Activated CD4-positive, CD25-positive, alpha-beta regulatory T cell treated with anti-CD3 and anti-CD28 coated beads, Interleukin-2, amount 50 U/mL, for 16 hours (primary cell): ENCODE results near the gene MFSD12.
"Not testable (repeated sequence)": the region's sequence is repeated elsewhere in the genome, so short reads cannot be mapped to it uniquely, and the experiment has no call there.

Source experiments
- DNase-seq: peaks from one replicate; pipeline ENCODE4 v3.0.0-alpha.2; 2020; ENCODE audit warnings: low read depth, low spot score

The MFSD12 gene

GRCh38 chr19:3523361-3524077 lies 33.9 kb downstream of the MFSD12 start:
- no peak for DNase-seq

- no peak for DNase-seq
Observed at GRCh38 chr19:3522421-3523360, 34.7 kb downstream of the MFSD12 start.

- no peak for DNase-seq
Observed at GRCh38 chr19:3521104-3521445, 36.3 kb downstream of the MFSD12 start.

GRCh38 chr19:3520166-3521103 lies 37.0 kb downstream of the MFSD12 start:
- DNase-seq, result no peak

GRCh38 chr19:3519126-3519525 lies 38.3 kb downstream of the MFSD12 start:
- no peak for DNase-seq

- DNase-seq, result no peak
Observed at GRCh38 chr19:3518659-3519058, 38.7 kb downstream of the MFSD12 start.

GRCh38 chr19:3518255-3518654 lies 39.1 kb downstream of the MFSD12 start:
- no peak for DNase-seq

GRCh38 chr19:3517638-3518037 lies 39.7 kb downstream of the MFSD12 start:
- no peak for DNase-seq

GRCh38 chr19:3516675-3517207 lies 40.6 kb downstream of the MFSD12 start:
- no peak for DNase-seq

GRCh38 chr19:3515891-3516422 lies 41.4 kb downstream of the MFSD12 start:
- DNase-seq, result no peak

- no peak for DNase-seq
Observed at GRCh38 chr19:3514930-3515329, 42.5 kb downstream of the MFSD12 start.

GRCh38 chr19:3513229-3514140 lies 43.9 kb downstream of the MFSD12 start:
- no peak for DNase-seq

GRCh38 chr19:3512562-3513228 lies 44.7 kb downstream of the MFSD12 start:
- no peak for DNase-seq

- no peak for DNase-seq
Observed at GRCh38 chr19:3511506-3512251, 45.7 kb downstream of the MFSD12 start.

- DNase-seq, result no peak
Observed at GRCh38 chr19:3510727-3511126, 46.7 kb downstream of the MFSD12 start.

GRCh38 chr19:3509566-3509989 lies 47.8 kb downstream of the MFSD12 start:
- DNase-seq, result no peak

GRCh38 chr19:3508771-3509535 lies 48.4 kb downstream of the MFSD12 start:
- no peak for DNase-seq

- not testable (repeated sequence) for DNase-seq
Observed at GRCh38 chr19:3508121-3508661, 49.2 kb downstream of the MFSD12 start.
